Skeletal muscle cell (primary cell): ENCODE data around the gene PBX2.
"Not testable (repeated sequence)": the region's sequence is repeated elsewhere in the genome, so short reads cannot be mapped to it uniquely, and the experiment has no call there.

Experiments used
- DNase-seq: peaks from one replicate; pipeline ENCODE4 v3.0.0-alpha.2; 2010; ENCODE audit warnings: low read depth
- H3K4me3 ChIP-seq: 2 replicates; pipeline ENCODE4 v1.5.1; 2011; ENCODE audit warnings: low read depth, mild to moderate bottlenecking, control low read depth, low read length, moderate library complexity

The PBX2 gene

DNA sequence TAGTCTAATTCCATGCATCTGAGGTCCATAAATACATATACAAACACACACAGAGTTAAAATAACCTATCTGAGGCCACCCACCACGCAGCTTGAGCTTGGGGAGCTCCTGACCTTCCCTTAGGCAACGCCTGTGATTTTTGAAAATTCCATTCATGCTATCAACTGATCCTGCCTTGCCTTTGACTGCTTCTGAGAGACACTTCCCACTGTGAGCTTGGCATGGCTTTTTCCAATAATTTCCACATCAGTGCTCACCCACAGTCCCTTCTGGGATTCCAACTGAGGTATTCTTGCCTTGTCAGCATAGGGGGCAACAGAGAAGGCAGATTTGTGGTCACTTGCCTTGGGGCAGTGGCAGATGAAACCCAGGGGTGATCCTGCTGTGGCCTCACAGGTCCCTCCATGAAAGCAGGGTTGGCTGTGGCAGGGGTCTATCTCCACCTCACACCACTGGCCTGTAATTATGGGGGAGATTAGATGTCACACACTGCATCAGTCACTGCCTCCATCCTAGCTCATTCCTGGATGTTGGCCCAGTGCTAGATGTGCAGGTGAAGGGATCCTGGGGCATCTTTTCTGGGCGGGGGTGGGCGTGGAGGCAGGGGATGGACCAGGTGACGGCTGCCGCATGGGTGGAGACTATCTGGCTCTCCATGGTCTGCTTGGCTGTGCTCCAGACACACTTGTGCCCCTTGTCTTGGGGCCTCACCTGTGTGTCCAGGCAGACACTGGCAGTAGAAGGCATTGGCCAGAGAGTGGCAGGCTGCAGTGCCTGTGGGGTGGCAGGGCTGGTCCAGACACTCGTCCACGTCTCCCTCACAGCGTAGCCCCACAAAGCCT lies 13.6 kb upstream of the PBX2 start:
- H3K4me3 ChIP-seq: no peak overlapping the region
- DNase-seq: no peak

- no peak overlapping the region for H3K4me3 ChIP-seq
- no peak for DNase-seq
Measured at GRCh38 chr6:32202186-32202585, 12.2 kb upstream of the PBX2 start.

DNA sequence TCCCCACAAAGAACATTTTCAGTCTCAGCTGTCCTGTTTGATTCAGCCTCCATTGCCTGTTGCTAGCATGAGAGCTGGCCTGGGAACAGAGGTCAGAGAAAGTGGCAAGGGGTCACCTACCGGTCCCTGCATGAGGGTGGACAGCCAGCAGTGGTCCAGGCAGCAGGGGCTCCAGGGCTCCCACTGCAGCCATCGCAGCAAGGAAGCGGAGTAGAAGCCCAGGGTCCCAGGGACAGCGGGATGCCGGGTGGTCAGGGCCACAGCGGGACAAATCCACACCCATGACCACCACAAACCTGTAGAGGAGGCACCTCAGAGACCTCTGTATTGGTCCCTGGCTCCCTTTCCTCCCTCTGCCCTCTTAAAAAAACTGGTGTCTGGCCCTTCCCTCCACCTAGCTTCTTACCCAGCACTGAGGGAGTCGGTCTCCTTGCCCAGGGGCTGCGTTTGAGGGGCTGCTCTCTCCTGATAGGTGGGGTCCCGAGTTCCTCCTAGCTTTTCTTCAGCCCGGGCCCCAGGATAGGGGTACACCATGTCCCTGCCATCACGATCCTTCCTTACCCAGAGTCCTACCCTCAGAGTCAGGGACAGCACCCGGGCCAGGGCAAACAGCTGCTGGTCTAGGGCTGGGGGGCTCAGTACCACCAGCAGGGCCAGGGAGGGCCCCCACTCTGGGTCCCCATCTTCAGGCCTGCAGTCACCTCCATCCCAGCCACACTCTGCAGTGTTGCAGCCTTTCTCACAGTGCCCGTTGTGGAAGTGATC lies 10.9 kb upstream of the PBX2 start:
- no peak for DNase-seq

DNA sequence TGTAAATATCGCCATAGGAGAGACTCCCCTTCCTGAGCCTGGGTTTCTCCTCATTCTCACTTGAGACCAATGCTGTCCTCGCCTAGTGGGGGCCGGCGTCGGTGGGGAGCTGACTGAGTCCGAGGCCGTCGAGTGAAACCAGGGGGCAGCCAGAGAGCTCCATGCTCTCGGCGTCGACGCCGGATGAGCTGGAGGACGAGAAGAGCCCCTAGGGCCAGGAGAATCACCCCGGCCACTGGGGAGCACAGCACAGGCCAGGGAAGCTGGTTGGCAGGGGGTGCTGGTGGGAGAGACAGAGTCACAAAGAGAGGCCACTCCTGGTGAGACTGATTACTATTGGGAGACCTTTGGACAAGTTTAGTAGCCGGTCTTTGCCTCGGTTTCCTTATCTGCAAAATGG lies 8.9 kb upstream of the PBX2 start:
- H3K4me3 ChIP-seq: no peak overlapping the region
- DNase-seq: no peak

More for the DNA sequence above, 10.9 kb upstream of the PBX2 start:
- no peak overlapping the region for H3K4me3 ChIP-seq

GRCh38 chr6:32198345-32198696 lies 8.3 kb upstream of the PBX2 start:
- no peak overlapping the region for H3K4me3 ChIP-seq

GRCh38 chr6:32196682-32197616 lies 6.9 kb upstream of the PBX2 start:
- H3K4me3 ChIP-seq: peak overlapping the region; percentile 93
- no peak for DNase-seq

More at GRCh38 chr6:32198345-32198696, 8.3 kb upstream of the PBX2 start:
- no peak for DNase-seq

GRCh38 chr6:32195902-32196681 lies 6.1 kb upstream of the PBX2 start:
- peak overlapping the region; percentile 93 for H3K4me3 ChIP-seq
- DNase-seq: peak; percentile 79

DNA sequence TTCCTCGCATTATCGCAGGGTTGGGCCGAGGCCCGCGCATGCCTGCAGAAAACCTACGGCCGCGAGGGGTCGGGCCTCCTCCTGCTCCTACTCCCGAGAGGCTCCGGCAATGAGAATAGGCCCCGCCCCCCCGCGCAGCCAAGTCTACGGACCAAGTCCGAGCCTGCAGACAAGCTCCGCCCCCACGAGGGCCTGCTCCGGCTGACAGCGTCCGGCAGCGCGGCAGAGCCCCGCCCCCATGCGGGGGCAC lies 5.6 kb upstream of the PBX2 start:
- DNase-seq: peak; percentile 99
- H3K4me3 ChIP-seq: peak overlapping the region; percentile 93

GRCh38 chr6:32194825-32195651 lies 5.0 kb upstream of the PBX2 start:
- DNase-seq: peak; percentile 12
- peak overlapping the region; percentile 50 for H3K4me3 ChIP-seq

DNA sequence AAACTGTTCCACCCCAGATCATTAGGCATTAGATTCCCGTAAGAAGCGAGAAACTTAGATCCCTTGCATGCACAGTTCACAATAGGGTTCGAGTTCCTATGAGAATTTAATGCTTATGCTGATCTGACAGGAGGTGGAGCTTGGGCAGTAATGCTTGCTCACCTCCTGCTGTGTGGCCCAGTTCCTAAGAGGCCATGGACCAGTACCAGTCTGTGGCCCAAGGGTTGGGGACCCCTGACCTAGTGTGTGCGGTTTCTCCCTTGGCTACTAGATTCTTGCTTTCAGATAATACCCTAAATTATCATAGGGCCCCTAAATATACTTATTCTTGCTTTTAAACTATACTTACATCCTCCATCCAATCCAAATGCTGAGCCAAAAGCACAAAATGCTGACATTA lies 4.4 kb upstream of the PBX2 start:
- no peak overlapping the region for H3K4me3 ChIP-seq
- no peak for DNase-seq

DNA sequence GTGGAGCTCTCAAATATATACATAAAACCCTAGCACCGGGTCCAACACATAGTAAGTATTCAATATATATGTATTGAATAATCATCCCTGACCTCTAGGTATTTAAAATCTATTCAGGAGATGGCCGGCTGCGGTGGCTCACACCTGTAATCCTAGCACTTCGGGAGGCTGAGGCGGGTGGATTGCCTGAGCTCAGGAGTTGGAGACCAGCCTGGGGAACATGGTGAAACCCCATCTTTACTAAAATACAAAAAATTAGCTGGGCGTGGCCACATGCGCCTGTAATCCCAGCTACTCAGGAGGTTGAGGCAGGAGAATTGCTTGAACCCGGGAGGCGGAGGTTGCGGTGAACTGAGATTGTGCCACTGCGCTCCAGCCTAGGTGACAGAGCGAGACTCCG lies 3.1 kb upstream of the PBX2 start:
- not testable (repeated sequence) for H3K4me3 ChIP-seq, DNase-seq

DNA sequence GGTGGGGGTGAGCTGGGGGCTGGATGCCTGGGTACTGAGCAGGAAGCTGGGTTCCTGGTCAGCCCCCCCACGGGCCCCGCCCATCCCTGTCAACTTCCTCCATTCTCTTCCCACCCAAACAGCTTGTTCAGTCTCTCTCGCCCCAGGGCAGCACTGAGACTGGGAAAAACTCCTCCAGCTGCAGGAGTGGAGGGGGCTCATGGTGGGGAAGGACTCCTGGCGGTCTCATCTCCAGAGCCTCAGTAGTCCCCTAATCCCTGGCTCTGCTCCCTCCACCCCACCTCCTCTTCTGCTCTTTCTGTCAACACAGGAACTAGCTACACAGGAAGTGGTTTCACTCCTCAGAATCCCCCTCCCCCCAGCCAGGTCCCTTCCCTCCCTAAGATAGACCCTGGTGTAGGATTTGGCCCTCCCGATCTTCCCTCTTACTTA lies 2.6 kb upstream of the PBX2 start, which contains the start of gene GPSM3:
Gene GPSM3, minus strand, starts transcription at position 36 of the 432 bp plus-strand sequence. CDS start 130 bp downstream, outside the sequence.
- no peak within 1 kb of the TSS for H3K4me3 ChIP-seq
- DNase-seq: no peak

DNA sequence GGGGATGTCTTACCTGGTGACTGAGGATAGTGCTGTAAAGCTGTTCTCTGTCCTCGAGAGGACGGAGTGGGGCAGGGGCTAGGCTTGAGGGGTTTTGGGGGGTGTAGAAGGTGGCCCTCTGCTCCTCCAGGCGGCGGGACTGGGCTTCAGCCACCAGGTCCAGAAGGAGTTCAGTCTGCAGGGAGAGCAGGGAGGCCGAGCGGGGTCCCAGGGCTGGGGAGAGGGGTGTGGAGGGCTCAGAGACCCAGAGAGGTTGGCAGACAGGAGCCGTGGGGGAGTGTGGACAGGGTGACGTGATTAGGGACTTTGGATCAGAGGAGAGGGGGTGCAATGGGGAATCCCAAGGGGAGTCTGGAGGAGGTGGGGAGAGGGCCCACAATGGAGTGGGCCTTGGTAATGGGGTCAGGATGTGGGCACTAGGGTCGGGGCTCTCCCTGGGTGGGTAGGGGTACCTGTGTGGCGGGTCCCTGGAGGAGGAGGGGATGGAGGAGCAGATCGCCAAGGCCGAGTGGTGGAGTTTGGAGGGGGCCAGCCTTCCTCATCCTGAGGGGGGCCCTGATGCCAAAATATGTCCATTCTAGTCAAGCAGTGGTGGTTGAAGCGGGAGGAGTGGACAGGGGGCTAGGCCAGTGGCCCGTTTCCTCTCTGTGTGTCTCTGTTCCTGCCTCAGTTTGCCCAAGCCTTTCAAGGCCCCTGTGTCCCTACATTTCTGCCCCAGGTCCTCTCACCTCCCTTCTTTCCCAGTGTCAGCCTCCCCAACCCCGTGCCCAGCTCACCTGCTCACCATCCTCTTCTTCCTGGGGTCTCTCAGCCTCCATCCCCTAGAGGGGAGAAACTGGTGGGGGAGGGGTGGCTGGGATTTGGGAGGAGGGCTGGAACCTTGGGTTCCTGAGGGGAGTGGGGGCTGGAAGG lies 1.9 kb upstream of the PBX2 start:
- no peak overlapping the region for H3K4me3 ChIP-seq

GRCh38 chr6:32190911-32191677 lies 1.1 kb upstream of the PBX2 start:
- no peak for DNase-seq
- no peak overlapping the region for H3K4me3 ChIP-seq

More for the DNA sequence above, 1.9 kb upstream of the PBX2 start:
- no peak for DNase-seq

GRCh38 chr6:32189742-32190053 lies 304 bp downstream of the PBX2 start:
- peak overlapping the region; percentile 78 for H3K4me3 ChIP-seq
- no peak for DNase-seq

DNA sequence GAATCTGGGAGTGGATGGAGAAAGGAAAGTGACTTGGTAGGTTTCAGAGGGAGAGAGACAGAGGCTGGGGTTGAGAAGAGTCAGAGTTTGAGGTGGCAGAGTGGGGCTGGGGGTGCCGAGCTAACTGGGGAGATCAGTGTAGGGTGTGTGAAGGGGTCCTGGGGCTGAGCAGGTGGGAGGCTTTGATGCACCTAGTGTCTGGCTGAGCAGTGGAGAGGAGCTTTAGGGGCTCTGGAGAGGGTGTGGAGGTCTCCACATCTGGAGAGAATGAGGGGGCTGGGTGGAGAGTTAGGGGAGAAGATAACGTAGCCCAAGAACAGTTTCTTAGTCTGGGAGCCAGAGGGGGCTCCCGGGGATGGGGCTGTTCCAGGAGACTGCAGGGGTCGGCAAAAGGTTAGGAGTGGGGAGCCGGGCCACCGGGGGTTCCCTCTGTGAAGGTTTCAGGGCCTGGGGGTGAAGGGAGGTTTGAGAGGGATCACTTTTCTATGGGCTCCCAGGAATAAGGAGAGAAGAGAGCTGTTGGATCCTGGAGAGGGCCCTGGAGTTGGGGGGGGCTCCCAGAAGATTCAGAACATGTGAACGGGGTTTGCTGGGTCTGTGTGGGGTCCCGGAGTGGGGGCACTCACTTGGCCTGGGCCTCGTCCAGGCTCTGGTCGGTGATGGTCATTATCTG lies 797 bp downstream of the PBX2 start:
- H3K4me3 ChIP-seq: peak overlapping the region; percentile 78
- DNase-seq: no peak
